GM19099 (cell line): Measurements from ENCODE around the gene CBFB.

Experiments
- POLR2A ChIP-seq: IDR thresholded peaks from 3 replicates; pipeline ENCODE4 v1.6.1; 2011; ENCODE audit warnings: low read depth; ENCODE audit not compliant: insufficient read length; ENCODE audit errors: extremely low read depth

The CBFB gene

GRCh38 chr16:67055712-67056487 lies 27.0 kb downstream of the CBFB start:
- TF ChIP-seq POLR2A = no peak

- TF ChIP-seq POLR2A = no peak
These were observed 34.1 kb downstream of the CBFB start for GRCh38 chr16:67063008-67063407.

- no peak for TF ChIP-seq POLR2A
These were observed 39.3 kb downstream of the CBFB start for GRCh38 chr16:67068212-67068753.

- TF ChIP-seq POLR2A = no peak
These were observed 42.6 kb downstream of the CBFB start for GRCh38 chr16:67071476-67072048.

- TF ChIP-seq POLR2A = no peak
These were observed 46.4 kb downstream of the CBFB start for GRCh38 chr16:67075331-67075730.

- TF ChIP-seq POLR2A = no peak
These were observed 48.9 kb downstream of the CBFB start for GRCh38 chr16:67077871-67078270.

- TF ChIP-seq POLR2A = no peak
These were observed 53.2 kb downstream of the CBFB start for GRCh38 chr16:67082100-67082499.

GRCh38 chr16:67082891-67083290 lies 53.9 kb downstream of the CBFB start:
- TF ChIP-seq POLR2A = no peak

GRCh38 chr16:67084345-67085028 lies 55.5 kb downstream of the CBFB start:
- no peak for TF ChIP-seq POLR2A

GRCh38 chr16:67086822-67087221 lies 57.9 kb downstream of the CBFB start:
- TF ChIP-seq POLR2A = no peak

- no peak for TF ChIP-seq POLR2A
These were observed 58.3 kb downstream of the CBFB start for GRCh38 chr16:67087291-67087690.

- no peak for TF ChIP-seq POLR2A
These were observed 58.9 kb downstream of the CBFB start for GRCh38 chr16:67087803-67088202.

- TF ChIP-seq POLR2A = no peak
These were observed 59.6 kb downstream of the CBFB start for GRCh38 chr16:67088551-67088950.

- no peak for TF ChIP-seq POLR2A
These were observed 60.2 kb downstream of the CBFB start for GRCh38 chr16:67089101-67089500.

GRCh38 chr16:67091906-67092566 lies 63.1 kb downstream of the CBFB start:
- no peak for TF ChIP-seq POLR2A
